Stomach smooth muscle (tissue), 2 donors: ENCODE data around the gene QKI.

Source experiments
- H3K27ac ChIP-seq: one replicate; pipeline ENCODE4 v1.7.0; 2013; ENCODE audit warnings: mild to moderate bottlenecking, low read length, inconsistent platforms
- H3K27me3 ChIP-seq, 2 donors: one replicate each; pipeline ENCODE4 v1.7.0; 2013; ENCODE audit warnings: low read length in 2 of 2; ENCODE audit not compliant: insufficient read depth in 2 of 2, control insufficient read depth in 1 of 2
- H3K36me3 ChIP-seq, 2 donors: one replicate each; pipeline ENCODE4 v1.7.0; 2013; ENCODE audit warnings: low read length in 2 of 2; ENCODE audit not compliant: control insufficient read depth in 2 of 2, insufficient read depth in 2 of 2
- H3K4me1 ChIP-seq: one replicate; pipeline ENCODE4 v1.7.0; 2013; ENCODE audit warnings: low read length; ENCODE audit not compliant: control insufficient read depth, insufficient read depth
- H3K4me3 ChIP-seq, 2 donors: one replicate each; pipeline ENCODE4 v1.7.0; 2013; ENCODE audit warnings: low read length in 2 of 2
- H3K9ac ChIP-seq, 2 donors: one replicate each; pipeline ENCODE4 v1.7.0; 2013; ENCODE audit warnings: low read length in 2 of 2, mild to moderate bottlenecking in 1 of 2
- H3K9me3 ChIP-seq, 2 donors: one replicate each; pipeline ENCODE4 v1.7.0; 2013; ENCODE audit warnings: low read length in 2 of 2; ENCODE audit not compliant: control insufficient read depth in 2 of 2
- donor health status: healthy.
- donor health status: Pancreatic carcinoma.

QKI gene

DNA sequence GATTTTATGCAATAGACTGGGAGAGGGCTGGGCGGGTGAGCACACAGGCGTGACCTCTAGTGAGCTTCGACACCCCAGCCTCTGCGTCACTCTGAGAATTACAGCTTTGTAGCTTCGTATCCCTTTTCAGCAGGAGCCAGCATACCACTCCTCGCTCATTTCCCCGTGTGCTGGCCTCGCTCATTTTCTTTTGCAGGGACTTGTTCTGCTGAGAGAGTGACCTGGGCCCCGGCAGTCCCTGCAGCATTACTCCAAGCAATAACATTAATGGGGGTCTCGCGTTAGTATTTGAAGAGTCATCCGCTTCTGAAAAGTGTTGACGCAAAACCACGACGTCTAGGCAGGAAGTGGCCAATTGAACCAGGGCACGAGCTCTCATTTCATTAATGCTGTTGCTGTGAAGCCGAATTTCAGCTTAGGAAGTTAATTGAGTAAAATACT, 193.7 kb downstream of the QKI start:
- H3K9me3 ChIP-seq, result no peaks in the 10 kb centered on the region
- no peak overlapping the region for H3K4me3 ChIP-seq
- H3K27me3 ChIP-seq, result no peaks in the 10 kb centered on the region
- no peak overlapping the region for H3K9ac ChIP-seq
- H3K4me1 ChIP-seq, result no peaks in the 10 kb centered on the region
- no peak overlapping the region for H3K27ac ChIP-seq
- no peaks in the 10 kb centered on the region for H3K36me3 ChIP-seq

- Histone ChIP-seq H3K9me3 (no peaks in the 10 kb centered on the region), H3K4me3 (no peak overlapping the region), H3K4me1 (no peaks in the 10 kb centered on the region), H3K9ac (no peak overlapping the region), H3K27me3 (no peaks in the 10 kb centered on the region), H3K36me3 (no peaks in the 10 kb centered on the region), H3K27ac (no peak overlapping the region)
Observed at GRCh38 chr6:163612200-163612599, 197.7 kb downstream of the QKI start.

DNA sequence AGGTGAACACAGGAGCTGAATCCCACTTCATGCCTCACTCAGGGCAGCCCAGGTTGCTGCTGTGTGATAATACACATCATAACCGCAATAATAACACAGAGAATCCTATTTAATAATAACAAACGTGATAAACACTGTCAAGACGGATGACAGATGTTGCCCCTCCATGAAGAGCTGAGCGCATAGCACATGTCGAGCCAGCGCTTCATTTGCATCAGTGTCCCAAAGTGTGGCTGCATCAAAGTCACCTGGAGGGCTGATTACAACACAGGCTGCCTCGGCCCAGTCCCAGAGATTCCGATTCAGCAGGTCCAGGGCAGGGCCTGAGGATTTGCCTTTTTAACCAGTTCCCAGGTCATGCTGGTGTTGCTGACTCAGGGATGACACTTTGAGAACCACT, 198.5 kb downstream of the QKI start:
- H3K4me3 ChIP-seq, result no peak overlapping the region
- H3K36me3 ChIP-seq, result no peaks in the 10 kb centered on the region
- no peaks in the 10 kb centered on the region for H3K4me1 ChIP-seq
- H3K27me3 ChIP-seq, result no peaks in the 10 kb centered on the region
- no peak overlapping the region for H3K27ac ChIP-seq
- H3K9ac ChIP-seq, result no peak overlapping the region
- H3K9me3 ChIP-seq, result peaks cover 0 to 3% of the 10 kb centered on the region in 2 donors

- H3K4me3 ChIP-seq, result no peak overlapping the region
- H3K9ac ChIP-seq, result no peak overlapping the region
- H3K36me3 ChIP-seq, result no peaks in the 10 kb centered on the region
- peaks cover 0 to 3% of the 10 kb centered on the region in 2 donors for H3K9me3 ChIP-seq
- no peak overlapping the region for H3K27ac ChIP-seq
- H3K27me3 ChIP-seq, result no peaks in the 10 kb centered on the region
- no peaks in the 10 kb centered on the region for H3K4me1 ChIP-seq
Observed at GRCh38 chr6:163613668-163614067, 199.2 kb downstream of the QKI start.

- Histone ChIP-seq H3K27me3 (no peaks in the 10 kb centered on the region), H3K4me3 (no peak overlapping the region), H3K4me1 (no peaks in the 10 kb centered on the region), H3K9ac (no peak overlapping the region), H3K27ac (no peak overlapping the region), H3K9me3 (peaks cover 0 to 3% of the 10 kb centered on the region in 2 donors), H3K36me3 (no peaks in the 10 kb centered on the region)
Observed at GRCh38 chr6:163616452-163616851, 201.9 kb downstream of the QKI start.

DNA sequence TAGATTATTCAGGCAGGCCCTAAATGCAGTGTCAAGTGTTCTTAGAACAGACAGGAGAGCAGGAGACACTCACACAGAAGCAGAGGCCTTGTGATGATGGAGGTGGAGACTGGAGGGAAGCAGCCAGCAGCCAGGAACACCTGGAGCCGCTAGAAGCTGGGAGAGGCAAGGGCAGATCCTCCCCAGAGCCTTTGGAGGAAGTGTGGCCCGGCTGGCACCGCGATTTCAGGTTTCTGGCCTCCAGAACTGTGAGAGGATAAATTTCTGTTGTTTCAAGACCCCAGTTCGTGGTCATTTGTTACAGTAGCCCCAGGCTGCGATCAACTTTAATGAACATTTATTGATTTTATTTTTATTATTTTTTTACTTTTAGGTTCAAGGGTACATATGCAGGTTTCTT, 203.0 kb downstream of the QKI start:
- Histone ChIP-seq H3K36me3 (no peaks in the 10 kb centered on the region), H3K4me3 (no peak overlapping the region), H3K4me1 (no peaks in the 10 kb centered on the region), H3K9ac (no peak overlapping the region), H3K27me3 (no peaks in the 10 kb centered on the region), H3K27ac (no peak overlapping the region), H3K9me3 (peaks cover 0 to 3% of the 10 kb centered on the region in 2 donors)

DNA sequence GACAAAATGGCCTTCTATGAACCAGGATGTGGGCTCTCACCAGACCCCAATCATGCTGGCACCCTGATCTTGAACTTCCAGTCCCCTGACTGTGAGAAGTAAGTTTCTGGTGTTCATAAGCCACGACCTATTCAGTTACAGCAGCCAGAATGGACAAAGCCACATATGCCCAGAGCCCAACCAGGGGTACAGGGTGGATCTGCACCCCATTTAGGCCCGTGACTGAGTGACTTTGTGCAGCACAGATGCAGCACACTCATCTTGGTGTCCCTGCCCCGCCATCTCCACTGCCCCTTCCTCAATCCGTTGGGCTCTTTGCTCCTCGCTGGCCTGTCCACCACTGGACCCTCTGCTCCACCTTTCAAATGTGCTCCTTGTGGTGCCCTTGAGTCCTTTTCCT, 205.6 kb downstream of the QKI start:
- Histone ChIP-seq H3K4me3 (no peak overlapping the region), H3K27ac (no peak overlapping the region), H3K4me1 (no peaks in the 10 kb centered on the region), H3K9me3 (peaks cover 0 to 3% of the 10 kb centered on the region in 2 donors), H3K9ac (no peak overlapping the region), H3K27me3 (no peaks in the 10 kb centered on the region), H3K36me3 (no peaks in the 10 kb centered on the region)

- no peak overlapping the region for H3K4me3 ChIP-seq
- no peaks in the 10 kb centered on the region for H3K36me3 ChIP-seq
- H3K9me3 ChIP-seq, result peaks cover 0 to 3% of the 10 kb centered on the region in 2 donors
- no peaks in the 10 kb centered on the region for H3K4me1 ChIP-seq
- no peak overlapping the region for H3K27ac ChIP-seq
- no peaks in the 10 kb centered on the region for H3K27me3 ChIP-seq
- H3K9ac ChIP-seq, result no peak overlapping the region
Observed at GRCh38 chr6:163620670-163621330, 206.3 kb downstream of the QKI start.

DNA sequence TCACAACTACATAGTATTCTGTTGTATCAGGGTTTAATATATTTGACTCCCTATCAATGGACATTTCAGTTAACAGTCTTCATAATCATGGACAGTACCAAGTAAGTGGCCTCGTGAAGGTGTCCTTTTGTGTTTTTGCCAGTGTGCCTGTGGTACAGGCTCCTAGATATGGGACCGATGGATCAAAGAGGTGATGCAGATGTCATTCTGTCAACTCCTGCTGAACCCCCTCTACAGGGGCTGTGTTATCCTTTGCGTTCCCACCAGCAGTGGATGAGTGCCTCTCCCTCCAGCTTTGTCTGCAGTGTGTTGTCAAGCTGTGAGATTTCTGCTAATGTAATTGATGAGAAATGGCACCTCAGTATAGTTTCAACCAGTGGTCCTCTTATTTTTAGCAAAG, 210.7 kb downstream of the QKI start:
- Histone ChIP-seq H3K27me3 (peaks cover 0 to 2% of the 10 kb centered on the region in 2 donors), H3K9me3 (peaks cover 0 to 9% of the 10 kb centered on the region in 2 donors), H3K36me3 (no peaks in the 10 kb centered on the region), H3K9ac (no peak overlapping the region), H3K4me3 (no peak overlapping the region), H3K4me1 (no peaks in the 10 kb centered on the region), H3K27ac (no peak overlapping the region)

DNA sequence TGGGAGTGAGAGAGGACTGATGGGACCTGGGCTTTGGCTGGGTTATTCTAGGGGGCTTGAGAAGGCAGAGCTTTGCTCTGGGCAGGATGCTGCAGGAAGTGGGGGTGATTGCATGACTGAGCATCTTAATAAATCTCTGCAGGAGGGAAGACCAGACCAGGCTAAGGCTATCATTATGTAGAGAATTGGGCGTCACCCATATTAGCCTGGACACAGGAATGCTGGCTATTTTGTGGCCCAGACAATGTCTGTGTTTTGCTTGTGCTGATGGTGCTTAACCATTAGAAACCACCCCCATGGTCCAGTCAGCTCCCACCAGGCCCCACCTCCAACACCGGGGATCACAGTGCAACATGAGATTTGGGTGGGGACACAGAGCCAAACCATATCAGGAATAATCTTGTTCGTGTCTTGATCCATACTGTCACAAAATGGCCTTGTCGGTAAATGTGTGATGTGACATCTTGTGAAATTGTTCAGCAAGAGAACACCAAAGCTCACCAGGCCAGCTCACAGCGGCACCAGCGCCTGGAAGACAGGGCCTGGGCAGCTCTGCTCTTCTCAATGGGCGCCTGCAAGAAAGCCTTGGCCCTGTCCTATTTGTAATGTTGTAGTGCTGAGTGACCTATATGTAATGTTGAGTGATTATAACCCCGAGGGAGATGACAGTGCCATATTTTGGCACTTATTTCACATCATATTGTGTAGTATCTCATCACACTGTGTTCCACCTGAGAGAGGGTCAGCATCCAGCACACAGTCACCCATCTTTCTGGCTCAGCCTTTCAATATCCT, 211.8 kb downstream of the QKI start:
- Histone ChIP-seq H3K27ac (no peak overlapping the region), H3K9me3 (peaks cover 0 to 9% of the 10 kb centered on the region in 2 donors), H3K27me3 (peaks cover 4 to 9% of the 10 kb centered on the region in 2 donors), H3K4me3 (no peak overlapping the region), H3K4me1 (no peaks in the 10 kb centered on the region), H3K36me3 (no peaks in the 10 kb centered on the region), H3K9ac (no peak overlapping the region)
